Measurements from ENCODE around the gene USP15.
A peak's percentile ranks its signal among the peaks of the same experiment; 100 is the strongest.

Gene USP15

DNA sequence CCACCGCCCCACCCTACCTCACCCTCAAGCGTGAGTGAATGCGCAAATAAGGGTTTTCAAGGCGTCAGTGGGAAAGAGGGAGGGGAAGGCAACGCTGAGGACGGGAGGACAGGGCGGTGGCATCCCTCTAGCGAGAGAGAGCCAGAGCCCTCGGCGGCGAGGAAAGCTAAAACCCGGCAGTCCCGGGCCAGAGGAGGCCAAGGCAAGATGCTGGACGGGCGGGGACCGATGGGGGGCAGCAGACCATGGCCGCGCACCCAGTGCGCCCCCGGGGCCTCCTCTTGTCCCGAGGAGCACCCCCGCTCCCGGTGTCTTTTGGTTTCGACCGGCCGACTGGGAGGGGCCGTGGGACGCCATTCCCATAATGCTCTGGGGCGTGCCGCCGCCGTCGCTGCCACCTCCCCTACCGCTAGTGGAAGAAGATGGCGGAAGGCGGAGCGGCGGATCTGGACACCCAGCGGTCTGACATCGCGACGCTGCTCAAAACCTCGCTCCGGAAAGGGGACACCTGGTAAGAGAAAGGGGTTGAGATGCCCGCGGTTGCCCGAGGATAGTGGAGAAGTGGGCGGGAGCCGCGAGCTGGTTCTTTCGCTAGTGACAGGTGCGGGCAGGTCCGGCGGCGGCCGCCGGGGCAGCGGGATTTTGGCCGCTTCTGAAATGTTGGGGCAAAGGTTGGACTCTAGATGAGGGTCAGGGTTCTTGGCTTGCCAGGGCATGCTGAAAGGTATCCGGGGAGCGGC is at the start of gene USP15:
Gene USP15, plus strand, starts transcription at position 412 of the 740 bp plus-strand sequence. Its CDS starts 11 bp downstream, at position 423.
- intact Hi-C loops (cut with DNase I; ENCODE audit: low total_unique reads): no loop called here
- H3K4me1 ChIP-seq: peaks cover 0 to 63% (median 32%) of the 10 kb centered on the region in 4 donors

DNA sequence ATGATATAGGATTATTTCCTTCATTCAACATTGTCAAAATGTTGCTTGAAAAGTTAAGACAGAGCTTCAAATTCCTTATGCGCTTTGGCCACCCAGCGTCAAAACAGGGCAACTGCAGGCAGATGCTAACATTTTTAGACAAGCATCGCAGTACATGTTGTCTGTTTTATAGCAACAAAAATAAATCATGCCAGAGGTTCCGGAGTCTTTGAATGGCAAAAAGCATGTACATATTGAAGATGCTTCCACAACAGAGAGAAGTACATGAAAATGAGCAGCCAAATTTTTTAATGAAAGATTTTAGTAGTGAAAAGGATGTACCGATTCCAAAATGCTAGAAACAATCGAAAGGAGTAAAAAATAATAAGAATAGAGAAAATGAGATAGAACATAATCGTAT is 49.8 kb upstream of the USP15 start:
- TF ChIP-seq, protein P1, sequence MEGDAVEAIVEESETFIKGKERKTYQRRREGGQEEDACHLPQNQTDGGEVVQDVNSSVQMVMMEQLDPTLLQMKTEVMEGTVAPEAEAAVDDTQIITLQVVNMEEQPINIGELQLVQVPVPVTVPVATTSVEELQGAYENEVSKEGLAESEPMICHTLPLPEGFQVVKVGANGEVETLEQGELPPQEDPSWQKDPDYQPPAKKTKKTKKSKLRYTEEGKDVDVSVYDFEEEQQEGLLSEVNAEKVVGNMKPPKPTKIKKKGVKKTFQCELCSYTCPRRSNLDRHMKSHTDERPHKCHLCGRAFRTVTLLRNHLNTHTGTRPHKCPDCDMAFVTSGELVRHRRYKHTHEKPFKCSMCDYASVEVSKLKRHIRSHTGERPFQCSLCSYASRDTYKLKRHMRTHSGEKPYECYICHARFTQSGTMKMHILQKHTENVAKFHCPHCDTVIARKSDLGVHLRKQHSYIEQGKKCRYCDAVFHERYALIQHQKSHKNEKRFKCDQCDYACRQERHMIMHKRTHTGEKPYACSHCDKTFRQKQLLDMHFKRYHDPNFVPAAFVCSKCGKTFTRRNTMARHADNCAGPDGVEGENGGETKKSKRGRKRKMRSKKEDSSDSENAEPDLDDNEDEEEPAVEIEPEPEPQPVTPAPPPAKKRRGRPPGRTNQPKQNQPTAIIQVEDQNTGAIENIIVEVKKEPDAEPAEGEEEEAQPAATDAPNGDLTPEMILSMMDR (IDR thresholded peaks at IDR 0.05): peak; percentile 68 to 83
- peaks cover 0 to 3% (median 0%) of the 10 kb centered on the region in 3 donors for H3K9me3 ChIP-seq
- no peaks in the 10 kb centered on the region for H3K27me3 ChIP-seq
- intact Hi-C loops (cut with DNase I; ENCODE audit: low total_unique reads): no loop called here
- no peaks in the 10 kb centered on the region for H3K4me1 ChIP-seq
- DNase-seq: peak; percentile 47 to 62
- no peak overlapping the region for H3K4me3 ChIP-seq
- H3K27ac ChIP-seq: no peak overlapping the region
- H3K36me3 ChIP-seq: no peaks in the 10 kb centered on the region

More for the DNA sequence above, at the start of gene USP15:
- Histone ChIP-seq H3K27me3 (no peaks in the 10 kb centered on the region), H3K27ac (peak within 1 kb of the TSS; percentile 96), H3K36me3 (no peaks in the 10 kb centered on the region), H3K9me3 (no peaks in the 10 kb centered on the region), H3K4me3 (peak within 1 kb of the TSS; percentile 91 to 96)
- TF ChIP-seq, protein P1 (IDR thresholded peaks at IDR 0.05): peak; percentile 62
- DNase-seq: peak; percentile 94 to 98

DNA sequence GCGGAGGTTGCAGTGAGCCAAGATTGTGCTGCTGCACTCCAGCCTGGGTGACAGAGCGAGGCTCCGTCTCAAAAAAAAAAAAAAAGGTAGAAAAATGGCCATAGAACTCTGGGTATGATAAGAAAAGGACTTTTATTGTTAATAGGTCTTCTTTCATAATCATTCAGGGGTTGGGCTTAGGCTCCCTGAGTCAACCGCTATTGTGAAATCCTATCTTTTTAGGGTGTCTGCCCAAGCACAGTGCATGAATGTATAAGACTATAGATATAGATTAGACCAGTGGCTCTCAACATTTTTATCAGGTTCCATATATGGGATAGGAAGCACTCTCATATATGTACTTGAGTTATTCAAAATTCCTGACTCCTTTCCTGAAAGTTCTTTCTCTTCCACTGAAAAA is 48.7 kb upstream of the USP15 start:
- TF ChIP-seq, protein P1 (IDR thresholded peaks at IDR 0.05): no peak
- Histone ChIP-seq H3K36me3 (no peaks in the 10 kb centered on the region), H3K4me3 (no peak overlapping the region), H3K27me3 (no peaks in the 10 kb centered on the region), H3K9me3 (no peaks in the 10 kb centered on the region), H3K4me1 (no peaks in the 10 kb centered on the region), H3K27ac (no peak overlapping the region)
- intact Hi-C loops (cut with DNase I; ENCODE audit: low total_unique reads): no loop called here
- no peak for DNase-seq

DNA sequence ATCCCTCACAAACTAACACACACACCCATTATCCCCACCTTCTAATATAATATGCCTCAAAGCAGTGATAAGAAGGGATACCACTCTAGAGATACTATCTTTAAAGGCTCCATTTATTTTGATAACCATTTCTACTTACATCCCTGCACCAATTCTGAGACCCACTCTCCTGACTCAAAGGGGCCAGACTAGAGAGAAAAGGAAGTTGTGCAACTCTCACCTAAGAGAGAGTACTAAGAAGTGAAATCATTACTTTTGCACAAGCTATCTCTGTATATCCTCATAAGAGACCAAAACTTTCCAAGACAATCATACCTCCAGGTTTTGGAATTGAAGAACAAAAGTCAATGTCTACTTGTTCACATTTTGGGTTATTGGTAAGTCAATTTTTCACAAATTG is 45.4 kb upstream of the USP15 start:
- H3K4me1 ChIP-seq: no peaks in the 10 kb centered on the region
- intact Hi-C loops (cut with DNase I; ENCODE audit: low total_unique reads): no loop called here
- H3K4me3 ChIP-seq: no peak overlapping the region
- no peaks in the 10 kb centered on the region for H3K9me3 ChIP-seq
- no peak for DNase-seq
- H3K27ac ChIP-seq: no peak overlapping the region
- no peaks in the 10 kb centered on the region for H3K36me3 ChIP-seq
- no peaks in the 10 kb centered on the region for H3K27me3 ChIP-seq
- TF ChIP-seq, protein P1 (IDR thresholded peaks at IDR 0.05): no peak

DNA sequence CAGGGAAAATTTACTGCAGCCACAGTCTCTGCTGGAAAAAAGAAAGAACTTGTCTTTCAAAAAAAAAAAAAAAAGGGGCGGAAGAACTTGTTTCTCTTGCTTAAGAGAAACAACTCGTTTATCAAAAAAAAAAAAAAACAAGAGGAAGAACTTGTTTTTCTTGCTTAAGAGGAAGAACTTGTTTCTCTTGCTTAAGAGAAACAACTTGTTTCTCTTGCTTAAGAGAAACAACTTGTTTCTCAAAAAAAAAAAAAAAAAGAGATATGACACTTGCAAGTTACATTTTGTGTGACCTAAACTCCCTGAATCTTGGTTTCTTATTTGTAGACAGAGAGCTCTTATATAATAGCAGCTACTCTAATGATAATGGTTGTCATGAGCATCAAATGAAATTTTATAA is 44.7 kb upstream of the USP15 start:
- Histone ChIP-seq H3K4me1 (no peaks in the 10 kb centered on the region), H3K27me3 (no peaks in the 10 kb centered on the region), H3K27ac (no peak overlapping the region), H3K36me3 (no peaks in the 10 kb centered on the region), H3K9me3 (no peaks in the 10 kb centered on the region), H3K4me3 (no peak overlapping the region)
- TF ChIP-seq, protein P1 (IDR thresholded peaks at IDR 0.05): no peak
- no peak for DNase-seq
- intact Hi-C loops (cut with DNase I; ENCODE audit: low total_unique reads): no loop called here
